ENCODE results near the gene CELF1.
"Not testable (repeated sequence)": the region's sequence is repeated elsewhere in the genome, so short reads cannot be mapped to it uniquely, and the experiment has no call there.

The CELF1 gene

GRCh38 chr11:47572715-47573255 is 19.9 kb upstream of the CELF1 start:
- DNase-seq: peak; percentile 66

GRCh38 chr11:47571895-47572294 is 19.0 kb upstream of the CELF1 start:
- no peak for DNase-seq

- DNase-seq: no peak
Observed at GRCh38 chr11:47571357-47571729, 18.4 kb upstream of the CELF1 start.

GRCh38 chr11:47570651-47571356 is 17.9 kb upstream of the CELF1 start:
- DNase-seq: no peak

GRCh38 chr11:47569646-47570045 is 16.7 kb upstream of the CELF1 start:
- no peak for DNase-seq

GRCh38 chr11:47566149-47566698 is 13.3 kb upstream of the CELF1 start:
- DNase-seq: no peak

GRCh38 chr11:47565340-47566148 is 12.6 kb upstream of the CELF1 start, which contains the start of gene PTPMT1:
Gene PTPMT1, plus strand, starts transcription at chr11:47565599. Its CDS starts 24 bp downstream, at chr11:47565623.
- DNase-seq: peak; percentile 84

GRCh38 chr11:47564933-47565339 is 12.0 kb upstream of the CELF1 start:
- DNase-seq: peak; percentile 47

- not testable (repeated sequence) for DNase-seq
Observed at GRCh38 chr11:47564366-47564765, 11.4 kb upstream of the CELF1 start.

- not testable (repeated sequence) for DNase-seq
Observed at GRCh38 chr11:47562393-47562792, 9.5 kb upstream of the CELF1 start.

- no peak for DNase-seq
Observed at GRCh38 chr11:47560426-47560825, 7.5 kb upstream of the CELF1 start.

- DNase-seq: no peak
Observed at GRCh38 chr11:47558695-47559094, 5.8 kb upstream of the CELF1 start.

GRCh38 chr11:47557004-47557403 is 4.1 kb upstream of the CELF1 start:
- not testable (repeated sequence) for DNase-seq

- DNase-seq: no peak
Observed at GRCh38 chr11:47553406-47553743, 443 bp upstream of the CELF1 start.

GRCh38 chr11:47552056-47552565 is 821 bp downstream of the CELF1 start:
- DNase-seq: peak; percentile 68

GRCh38 chr11:47551086-47551485 is 1.8 kb downstream of the CELF1 start:
- peak; percentile 56 for DNase-seq

- DNase-seq: no peak
Observed at GRCh38 chr11:47550288-47551047, 2.5 kb downstream of the CELF1 start.

- DNase-seq: not testable (repeated sequence)
Observed at GRCh38 chr11:47546274-47546673, 6.7 kb downstream of the CELF1 start.

GRCh38 chr11:47545298-47545697 is 7.6 kb downstream of the CELF1 start:
- DNase-seq: no peak

GRCh38 chr11:47541070-47541469 is 11.9 kb downstream of the CELF1 start:
- no peak for DNase-seq

- DNase-seq: peak; percentile 69
Observed at GRCh38 chr11:47539681-47540039, 13.3 kb downstream of the CELF1 start.

GRCh38 chr11:47538741-47539565 is 14.0 kb downstream of the CELF1 start:
- peak; percentile 97 for DNase-seq

Measured in NCI-H69 (cell line).